NCI-H187 (cell line): Measurements from ENCODE around the gene EVI5L.
"Not testable (repeated sequence)": the region's sequence is repeated elsewhere in the genome, so short reads cannot be mapped to it uniquely, and the experiment has no call there.

ENCODE experiments used
- DNase-seq, 2 experiments: peaks; one replicate each; lab custom pipeline; 2025; lab: John Stamatoyannopoulos, UW

Gene EVI5L

GRCh38 chr19:7829561-7830271 lies at the start of gene EVI5L:
Gene EVI5L, plus strand, starts transcription at chr19:7830218. Its CDS starts 16,325 bp downstream, at chr19:7846543.
- peak; percentile 86 to 98 for DNase-seq

- DNase-seq, result no peak
Observed at GRCh38 chr19:7781157-7781556, 48.9 kb upstream of the EVI5L start.

GRCh38 chr19:7783991-7784423 lies 46.0 kb upstream of the EVI5L start:
- no peak for DNase-seq

- DNase-seq, result no peak
Observed at GRCh38 chr19:7784856-7785255, 45.2 kb upstream of the EVI5L start.

- DNase-seq, result no peak
Observed at GRCh38 chr19:7787141-7787540, 42.9 kb upstream of the EVI5L start.

- DNase-seq, result no peak
Observed at GRCh38 chr19:7787602-7788177, 42.3 kb upstream of the EVI5L start.

GRCh38 chr19:7788178-7788932 lies 41.7 kb upstream of the EVI5L start:
- no peak for DNase-seq

GRCh38 chr19:7788933-7789323 lies 41.1 kb upstream of the EVI5L start:
- DNase-seq, result no peak

GRCh38 chr19:7789447-7789846 lies 40.6 kb upstream of the EVI5L start:
- no peak for DNase-seq

- DNase-seq, result no peak
Observed at GRCh38 chr19:7790416-7790815, 39.6 kb upstream of the EVI5L start.

GRCh38 chr19:7792281-7792680 lies 37.7 kb upstream of the EVI5L start:
- no peak for DNase-seq

- DNase-seq, result not testable (repeated sequence)
Observed at GRCh38 chr19:7792701-7793100, 37.3 kb upstream of the EVI5L start.

- no peak for DNase-seq
Observed at GRCh38 chr19:7793493-7793892, 36.5 kb upstream of the EVI5L start.

- no peak for DNase-seq
Observed at GRCh38 chr19:7795555-7796161, 34.4 kb upstream of the EVI5L start.

GRCh38 chr19:7799640-7800355 lies 30.2 kb upstream of the EVI5L start:
- no peak for DNase-seq

- no peak for DNase-seq
Observed at GRCh38 chr19:7801020-7801570, 28.9 kb upstream of the EVI5L start.

GRCh38 chr19:7806234-7806633 lies 23.8 kb upstream of the EVI5L start:
- DNase-seq, result no peak

- DNase-seq, result no peak
Observed at GRCh38 chr19:7806876-7807275, 23.1 kb upstream of the EVI5L start.

- no peak for DNase-seq
Observed at GRCh38 chr19:7808108-7808507, 21.9 kb upstream of the EVI5L start.

- no peak for DNase-seq
Observed at GRCh38 chr19:7811989-7812388, 18.0 kb upstream of the EVI5L start.

- no peak for DNase-seq
Observed at GRCh38 chr19:7815325-7815724, 14.7 kb upstream of the EVI5L start.

- not testable (repeated sequence) for DNase-seq
Observed at GRCh38 chr19:7816040-7816439, 14.0 kb upstream of the EVI5L start.
